Breast epithelium (tissue), 3 donors: ENCODE results near the gene ZNFX1.

Experiments
- POLR2A ChIP-seq: fragments of 450-650 bp; IDR thresholded peaks from one replicate; pipeline ENCODE4 v1.6.1; 2016; ENCODE audit warnings: antibody characterized with exemption, mild to moderate bottlenecking, moderate library complexity
- POLR2AphosphoS5 ChIP-seq, 3 donors: sonication (generic); formaldehyde crosslinking; IDR thresholded peaks; one replicate each; pipeline ENCODE4 v1.6.1; 2017; ENCODE audit warnings: antibody characterized with exemption in 3 of 3
- TF ChIP-seq, protein P1 (sequence below), 3 donors: fragments of 450-650 bp; IDR thresholded peaks; one replicate each; pipeline ENCODE4 v1.5.1; 2016 to 2017; ENCODE audit warnings: antibody characterized with exemption in 3 of 3, mild to moderate bottlenecking in 3 of 3, moderate library complexity in 3 of 3

DNA sequence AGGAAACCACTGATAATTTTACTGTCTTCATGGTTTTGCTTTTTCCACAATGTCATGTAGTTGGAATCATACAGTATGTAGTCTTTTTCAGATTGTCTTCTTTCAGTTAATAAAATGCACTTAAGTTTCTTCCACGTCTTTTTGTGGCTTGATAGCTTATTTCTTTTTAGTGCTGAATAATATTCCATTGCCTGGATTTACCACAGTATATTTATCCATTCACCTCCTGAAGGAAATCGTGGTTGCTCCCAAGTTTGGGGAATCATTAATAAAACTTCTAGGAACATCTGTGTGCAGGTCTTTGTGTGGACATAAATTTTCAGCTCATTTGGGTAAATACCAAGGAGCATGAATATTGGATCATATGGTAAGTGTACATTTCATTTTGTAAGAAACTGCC lies 38.8 kb upstream of the ZNFX1 start:
- TF ChIP-seq, protein P1, sequence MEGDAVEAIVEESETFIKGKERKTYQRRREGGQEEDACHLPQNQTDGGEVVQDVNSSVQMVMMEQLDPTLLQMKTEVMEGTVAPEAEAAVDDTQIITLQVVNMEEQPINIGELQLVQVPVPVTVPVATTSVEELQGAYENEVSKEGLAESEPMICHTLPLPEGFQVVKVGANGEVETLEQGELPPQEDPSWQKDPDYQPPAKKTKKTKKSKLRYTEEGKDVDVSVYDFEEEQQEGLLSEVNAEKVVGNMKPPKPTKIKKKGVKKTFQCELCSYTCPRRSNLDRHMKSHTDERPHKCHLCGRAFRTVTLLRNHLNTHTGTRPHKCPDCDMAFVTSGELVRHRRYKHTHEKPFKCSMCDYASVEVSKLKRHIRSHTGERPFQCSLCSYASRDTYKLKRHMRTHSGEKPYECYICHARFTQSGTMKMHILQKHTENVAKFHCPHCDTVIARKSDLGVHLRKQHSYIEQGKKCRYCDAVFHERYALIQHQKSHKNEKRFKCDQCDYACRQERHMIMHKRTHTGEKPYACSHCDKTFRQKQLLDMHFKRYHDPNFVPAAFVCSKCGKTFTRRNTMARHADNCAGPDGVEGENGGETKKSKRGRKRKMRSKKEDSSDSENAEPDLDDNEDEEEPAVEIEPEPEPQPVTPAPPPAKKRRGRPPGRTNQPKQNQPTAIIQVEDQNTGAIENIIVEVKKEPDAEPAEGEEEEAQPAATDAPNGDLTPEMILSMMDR (IDR thresholded peaks at IDR 0.05), result no peak
- TF ChIP-seq POLR2A (no peak), POLR2AphosphoS5 (IDR thresholded peaks at IDR 0.05) (no peak)
